ENCODE data around the gene HGFAC.

Gene HGFAC

DNA sequence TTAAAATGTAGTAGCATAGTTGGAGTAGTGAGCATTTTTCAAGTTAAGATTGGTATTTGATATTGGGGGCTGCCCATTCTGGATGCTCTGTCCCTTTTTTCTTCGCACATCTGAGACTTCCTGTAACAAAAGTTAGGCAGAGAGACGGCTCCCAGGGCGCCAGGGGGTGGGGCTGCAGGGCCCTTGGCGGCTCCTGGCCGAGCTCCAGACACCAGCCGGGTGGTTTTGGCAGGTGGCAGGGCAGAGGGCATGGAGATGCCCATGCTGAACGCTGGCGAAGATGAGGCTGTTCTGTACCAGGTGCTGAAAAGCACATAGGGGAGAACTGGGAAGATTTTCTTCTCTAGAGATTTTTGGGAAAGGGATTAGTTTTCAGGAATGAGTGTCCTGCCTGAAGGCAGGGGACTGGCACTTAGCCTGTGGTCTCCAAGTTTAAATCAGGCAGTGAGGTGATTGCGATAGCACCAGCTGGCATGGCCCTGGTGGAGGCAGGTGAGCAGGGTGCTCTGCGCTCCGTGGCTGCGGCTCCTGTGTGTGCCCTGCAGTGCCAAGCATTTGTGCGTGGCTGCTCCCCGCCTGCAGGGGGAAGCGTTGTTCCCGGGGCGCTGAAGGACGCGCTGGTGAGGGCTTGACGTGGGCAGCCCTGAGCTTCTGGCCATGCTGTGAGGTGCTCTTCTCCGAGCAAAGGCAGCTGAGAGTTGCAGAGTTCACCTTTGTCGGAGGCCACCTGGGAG, 23.6 kb upstream of the HGFAC start:
- Histone ChIP-seq H4K20me1 (peaks cover 9 to 84% (median 52%) of the 10 kb centered on the region in 11 experiments; a peak in 21 of 22 replicates), H3K27ac (0 out of 22 replicates have a peak overlapping the region, but pooled peaks of 1 of the 11 experiments have one; percentile 5), H3K4me1 (peaks cover 24 to 53% (median 39%) of the 10 kb centered on the region in 10 experiments), H3K36me3 (peaks cover 67 to 84% (median 78%) of the 10 kb centered on the region in 11 experiments), H3K4me3 (no peak overlapping the region), H3K9me3 (replicated peaks in 1 of 11) (no peaks in the 10 kb centered on the region), H3K27me3 (peaks cover 0 to 8% (median 0%) of the 10 kb centered on the region in 11 experiments; a peak in 2 of 22 replicates), H3K4me2 (peak overlapping the region in 10 of 11 experiments; percentile 6 to 65 (median 58); a peak in 19 of 22 replicates), H3K9ac (peak overlapping the region in 3 of 11 experiments; percentile 7 to 19 (median 18); a peak in 2 of 22 replicates)
- TF ChIP-seq Cebpa-rat (IDR thresholded peaks at IDR 0.05): no peak

- Histone ChIP-seq H3K36me3 (peaks cover 83 to 100% (median 96%) of the 10 kb centered on the region in 11 experiments), H3K4me2 (no peak overlapping the region), H3K4me3 (no peak overlapping the region), H3K27ac (no peak overlapping the region), H3K9me3 (replicated peaks in 1 of 11) (no peaks in the 10 kb centered on the region), H3K27me3 (no peaks in the 10 kb centered on the region), H4K20me1 (peaks cover 0 to 80% (median 34%) of the 10 kb centered on the region in 11 experiments; a peak in 14 of 22 replicates), H3K4me1 (peaks cover 6 to 35% (median 20%) of the 10 kb centered on the region in 10 experiments), H3K9ac (no peak overlapping the region)
- TF ChIP-seq Cebpa-rat (IDR thresholded peaks at IDR 0.05): no peak
Observed at GRCh38 chr4:3419836-3420605, 21.7 kb upstream of the HGFAC start.

DNA sequence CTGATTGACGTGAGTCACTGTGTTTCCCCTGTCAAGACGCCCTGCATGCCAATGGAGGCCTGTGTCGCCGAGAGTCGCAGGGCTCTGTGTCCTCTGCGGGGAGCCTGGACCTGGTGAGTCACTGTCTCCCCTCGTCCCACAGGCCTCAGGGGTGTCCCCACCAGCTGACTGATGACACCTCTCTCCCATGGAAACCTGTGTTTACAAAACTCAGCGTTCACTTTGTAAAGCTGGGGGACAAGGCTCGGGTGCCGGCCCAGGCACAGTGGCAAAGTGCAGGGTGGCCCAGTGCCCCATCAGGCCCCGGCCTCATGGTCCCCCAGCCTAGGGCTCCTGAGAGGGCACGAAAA, 21.2 kb upstream of the HGFAC start:
- H3K27ac ChIP-seq: no peak overlapping the region
- no peak overlapping the region for H3K4me2 ChIP-seq
- no peak overlapping the region for H3K9ac ChIP-seq
- peaks cover 5 to 30% (median 18%) of the 10 kb centered on the region in 10 experiments; a peak in 18 of 20 replicates for H3K4me1 ChIP-seq
- no peaks in the 10 kb centered on the region for H3K9me3 ChIP-seq (replicated peaks in 1 of 11)
- H4K20me1 ChIP-seq: peaks cover 0 to 75% (median 30%) of the 10 kb centered on the region in 11 experiments; a peak in 13 of 22 replicates
- H3K27me3 ChIP-seq: no peaks in the 10 kb centered on the region
- H3K36me3 ChIP-seq: peaks cover 79 to 97% (median 94%) of the 10 kb centered on the region in 11 experiments
- H3K4me3 ChIP-seq: no peak overlapping the region
- TF ChIP-seq Cebpa-rat (IDR thresholded peaks at IDR 0.05): no peak

DNA sequence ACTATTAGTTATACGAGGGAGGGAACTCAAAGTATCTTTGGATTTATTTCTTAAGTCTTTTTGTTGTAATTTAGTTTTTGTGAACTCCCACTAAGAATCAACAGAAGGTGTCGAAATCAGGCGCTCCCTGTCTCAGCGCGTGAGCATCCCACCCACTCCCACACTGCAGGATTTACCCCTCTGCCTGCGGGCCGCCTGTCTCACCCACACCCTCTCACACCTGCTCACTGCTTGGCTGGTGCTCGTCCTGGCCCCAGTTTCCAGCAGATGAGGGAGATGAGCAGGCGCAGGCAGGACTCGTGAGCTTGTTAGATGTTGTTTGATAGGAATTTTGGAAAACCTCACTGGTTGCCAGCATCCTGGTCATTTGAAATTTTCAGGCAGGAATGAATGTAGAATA, 20.8 kb upstream of the HGFAC start:
- no peak overlapping the region for H3K9ac ChIP-seq
- peaks cover 0 to 71% (median 26%) of the 10 kb centered on the region in 11 experiments; a peak in 11 of 22 replicates for H4K20me1 ChIP-seq
- H3K36me3 ChIP-seq: peaks cover 76 to 93% (median 90%) of the 10 kb centered on the region in 11 experiments
- H3K4me1 ChIP-seq: peaks cover 5 to 28% (median 18%) of the 10 kb centered on the region in 10 experiments; a peak in 18 of 20 replicates
- H3K27ac ChIP-seq: no peak overlapping the region
- H3K27me3 ChIP-seq: no peaks in the 10 kb centered on the region
- H3K4me3 ChIP-seq: no peak overlapping the region
- H3K4me2 ChIP-seq: no peak overlapping the region
- no peaks in the 10 kb centered on the region for H3K9me3 ChIP-seq (replicated peaks in 1 of 11)
- TF ChIP-seq Cebpa-rat (IDR thresholded peaks at IDR 0.05): no peak

- peaks cover 70 to 90% (median 87%) of the 10 kb centered on the region in 11 experiments for H3K36me3 ChIP-seq
- TF ChIP-seq Cebpa-rat (IDR thresholded peaks at IDR 0.05): no peak
- H3K4me1 ChIP-seq: peaks cover 5 to 31% (median 21%) of the 10 kb centered on the region in 10 experiments; a peak in 18 of 20 replicates
- H3K4me2 ChIP-seq: no peak overlapping the region
- H3K4me3 ChIP-seq: no peak overlapping the region
- H3K9me3 ChIP-seq (replicated peaks in 1 of 11): no peaks in the 10 kb centered on the region
- peaks cover 0 to 70% (median 24%) of the 10 kb centered on the region in 11 experiments; a peak in 12 of 22 replicates for H4K20me1 ChIP-seq
- H3K27ac ChIP-seq: no peak overlapping the region
- H3K9ac ChIP-seq: no peak overlapping the region
- H3K27me3 ChIP-seq: no peaks in the 10 kb centered on the region
Observed at GRCh38 chr4:3421470-3421869, 20.3 kb upstream of the HGFAC start.

GRCh38 chr4:3422241-3422801, 19.4 kb upstream of the HGFAC start:
- Histone ChIP-seq H3K9ac (no peak overlapping the region), H4K20me1 (peaks cover 0 to 70% (median 31%) of the 10 kb centered on the region in 11 experiments; a peak in 15 of 22 replicates), H3K4me3 (no peak overlapping the region), H3K4me2 (no peak overlapping the region), H3K9me3 (replicated peaks in 1 of 11) (no peaks in the 10 kb centered on the region), H3K27ac (no peak overlapping the region), H3K27me3 (no peaks in the 10 kb centered on the region), H3K4me1 (peaks cover 5 to 32% (median 24%) of the 10 kb centered on the region in 10 experiments; a peak in 18 of 20 replicates), H3K36me3 (peaks cover 62 to 89% (median 82%) of the 10 kb centered on the region in 11 experiments)
- TF ChIP-seq Cebpa-rat (IDR thresholded peaks at IDR 0.05): no peak

DNA sequence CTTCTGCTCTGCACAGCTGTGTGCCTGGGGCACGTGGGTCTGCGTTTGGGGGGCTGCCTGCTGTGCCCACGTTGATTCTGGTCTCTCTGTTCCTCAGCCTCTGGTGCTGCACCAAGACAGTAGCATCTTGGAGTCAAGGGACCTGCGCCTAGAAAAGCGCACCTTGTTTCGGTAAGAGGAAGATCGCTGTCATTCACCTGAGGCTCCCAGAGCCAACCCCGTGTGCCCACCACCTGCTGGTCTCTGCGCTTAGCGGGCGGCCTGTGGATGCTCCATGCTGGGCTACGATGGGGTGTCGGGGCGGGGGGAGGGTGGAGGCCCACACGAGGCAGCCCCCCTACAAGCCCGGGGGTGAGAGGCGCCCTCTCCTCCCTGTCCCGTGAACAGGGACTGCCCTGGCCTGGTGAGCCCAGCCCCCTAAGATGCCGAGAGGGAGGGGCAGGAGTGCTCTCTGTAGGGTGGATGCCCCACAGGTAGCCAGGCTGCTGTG, 18.9 kb upstream of the HGFAC start:
- Histone ChIP-seq H3K27ac (no peak overlapping the region), H3K9me3 (replicated peaks in 1 of 11) (no peaks in the 10 kb centered on the region), H3K27me3 (no peaks in the 10 kb centered on the region), H3K9ac (no peak overlapping the region), H3K4me2 (no peak overlapping the region), H3K4me3 (no peak overlapping the region), H4K20me1 (peaks cover 0 to 66% (median 30%) of the 10 kb centered on the region in 11 experiments; a peak in 15 of 22 replicates), H3K36me3 (peaks cover 57 to 84% (median 77%) of the 10 kb centered on the region in 11 experiments), H3K4me1 (peaks cover under 1 to 32% (median 21%) of the 10 kb centered on the region in 10 experiments; a peak in 18 of 20 replicates)
- TF ChIP-seq Cebpa-rat (IDR thresholded peaks at IDR 0.05): no peak

DNA sequence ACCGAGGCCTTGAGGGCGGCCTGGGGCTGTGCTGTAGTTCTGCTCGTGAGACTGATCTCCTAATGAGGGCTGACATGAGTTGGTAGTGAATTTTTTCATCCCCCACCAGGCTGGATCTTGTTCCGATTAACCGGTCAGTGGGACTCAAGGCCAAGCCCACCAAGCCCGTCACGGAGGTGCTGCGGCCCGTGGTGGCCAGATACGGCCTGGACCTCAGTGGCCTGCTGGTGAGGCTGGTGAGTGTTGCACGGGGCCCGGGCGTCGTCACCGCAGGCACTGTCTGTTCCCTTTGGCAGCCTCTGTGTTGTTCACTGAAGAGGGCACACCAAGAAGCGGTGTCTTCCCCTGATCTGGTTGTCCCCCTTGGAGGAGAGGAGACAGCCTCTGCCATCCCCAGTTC, 18.4 kb upstream of the HGFAC start:
- H4K20me1 ChIP-seq: peaks cover 0 to 61% (median 24%) of the 10 kb centered on the region in 11 experiments; a peak in 15 of 22 replicates
- H3K9me3 ChIP-seq (replicated peaks in 1 of 11): no peaks in the 10 kb centered on the region
- no peak overlapping the region for H3K4me3 ChIP-seq
- H3K4me1 ChIP-seq: peaks cover 0 to 32% (median 17%) of the 10 kb centered on the region in 10 experiments; a peak in 15 of 20 replicates
- H3K27me3 ChIP-seq: no peaks in the 10 kb centered on the region
- no peak overlapping the region for H3K4me2 ChIP-seq
- peaks cover 53 to 84% (median 72%) of the 10 kb centered on the region in 11 experiments for H3K36me3 ChIP-seq
- no peak overlapping the region for H3K27ac ChIP-seq
- no peak for TF ChIP-seq Cebpa-rat (IDR thresholded peaks at IDR 0.05)
- H3K9ac ChIP-seq: no peak overlapping the region

Data from BLaER1 treated with 17β-estradiol and CSF1 and Interleukin-3, amounts not matched to agents 10 nM and 100 nM (cell line).